Loucy (cell line): Measurements from ENCODE around the gene TCF7L2.

Source experiments
- H2AFZ ChIP-seq: fragments of 200-600 bp; sonication (generic); 2 replicates; pipeline ENCODE4 v1.6.0; 2016; ENCODE audit warnings: antibody characterized with exemption, mild to moderate bottlenecking, low read length, moderate library complexity
- H3F3A ChIP-seq: fragments of 200-600 bp; 2 replicates; pipeline ENCODE4 v1.6.0; 2016; ENCODE audit warnings: antibody characterized with exemption, low read depth, mild to moderate bottlenecking
- H3K27me3 ChIP-seq: fragments of 200-600 bp; sonication (generic); 2 replicates; pipeline ENCODE4 v1.6.1; 2014; ENCODE audit warnings: low read length, mild to moderate bottlenecking; ENCODE audit not compliant: insufficient read depth, poor library complexity, severe bottlenecking
- H3K36me3 ChIP-seq: fragments of 200-600 bp; sonication (generic); 2 replicates; pipeline ENCODE4 v1.6.1; 2016; ENCODE audit warnings: low read length; ENCODE audit not compliant: insufficient read depth
- H3K4me1 ChIP-seq: fragments of 200-600 bp; sonication (generic); 2 replicates; pipeline ENCODE4 v1.5.1; 2014; ENCODE audit warnings: low read length, mild to moderate bottlenecking; ENCODE audit not compliant: insufficient read depth, poor library complexity, severe bottlenecking
- H3K4me2 ChIP-seq: fragments of 200-600 bp; sonication (generic); 2 replicates; pipeline ENCODE4 v1.6.0; 2014; ENCODE audit warnings: antibody characterized with exemption, low read length, low read depth, mild to moderate bottlenecking; ENCODE audit not compliant: poor library complexity, severe bottlenecking
- H3K4me3 ChIP-seq: fragments of 200-600 bp; sonication (generic); 2 replicates; pipeline ENCODE4 v1.5.1; 2014; ENCODE audit warnings: low read length, mild to moderate bottlenecking, mixed read lengths; ENCODE audit not compliant: poor library complexity, severe bottlenecking
- H3K79me2 ChIP-seq: fragments of 200-600 bp; sonication (generic); 2 replicates; pipeline ENCODE4 v1.6.1; 2014; ENCODE audit warnings: low read length; ENCODE audit not compliant: insufficient read depth
- H3K9ac ChIP-seq: fragments of 200-600 bp; sonication (generic); 2 replicates; pipeline ENCODE4 v1.6.0; 2014; ENCODE audit warnings: mild to moderate bottlenecking, low read depth, low read length, moderate library complexity; ENCODE audit not compliant: poor library complexity, severe bottlenecking
- H3K9me2 ChIP-seq: fragments of 200-600 bp; sonication (generic); replicated peaks from 2 replicates; pipeline ENCODE4 v1.6.1; 2016; ENCODE audit warnings: low read depth, low read length, mixed read lengths
- H3K9me3 ChIP-seq: fragments of 200-600 bp; sonication (generic); 2 replicates; pipeline ENCODE4 v1.6.1; 2014; ENCODE audit warnings: mild to moderate bottlenecking, antibody characterized with exemption, low read length, low read depth; ENCODE audit not compliant: insufficient read depth
- H4K20me1 ChIP-seq: fragments of 200-600 bp; sonication (generic); 2 replicates; pipeline ENCODE4 v1.6.0; 2014; ENCODE audit warnings: antibody characterized with exemption, low read length, mild to moderate bottlenecking; ENCODE audit not compliant: insufficient read depth, poor library complexity, severe bottlenecking
- EZH2phosphoT487 ChIP-seq: fragments of 200-600 bp; IDR thresholded peaks from 2 replicates; pipeline ENCODE4 v1.6.1; 2018; ENCODE audit warnings: antibody characterized with exemption, mild to moderate bottlenecking, moderate library complexity, borderline replicate concordance
- TF ChIP-seq, protein P1 (sequence below): fragments of 200-600 bp; sonication (generic); conservative IDR thresholded peaks from 2 replicates; pipeline ENCODE4 v1.5.1; 2014; ENCODE audit warnings: mild to moderate bottlenecking, antibody characterized with exemption, low read length

Gene TCF7L2

DNA sequence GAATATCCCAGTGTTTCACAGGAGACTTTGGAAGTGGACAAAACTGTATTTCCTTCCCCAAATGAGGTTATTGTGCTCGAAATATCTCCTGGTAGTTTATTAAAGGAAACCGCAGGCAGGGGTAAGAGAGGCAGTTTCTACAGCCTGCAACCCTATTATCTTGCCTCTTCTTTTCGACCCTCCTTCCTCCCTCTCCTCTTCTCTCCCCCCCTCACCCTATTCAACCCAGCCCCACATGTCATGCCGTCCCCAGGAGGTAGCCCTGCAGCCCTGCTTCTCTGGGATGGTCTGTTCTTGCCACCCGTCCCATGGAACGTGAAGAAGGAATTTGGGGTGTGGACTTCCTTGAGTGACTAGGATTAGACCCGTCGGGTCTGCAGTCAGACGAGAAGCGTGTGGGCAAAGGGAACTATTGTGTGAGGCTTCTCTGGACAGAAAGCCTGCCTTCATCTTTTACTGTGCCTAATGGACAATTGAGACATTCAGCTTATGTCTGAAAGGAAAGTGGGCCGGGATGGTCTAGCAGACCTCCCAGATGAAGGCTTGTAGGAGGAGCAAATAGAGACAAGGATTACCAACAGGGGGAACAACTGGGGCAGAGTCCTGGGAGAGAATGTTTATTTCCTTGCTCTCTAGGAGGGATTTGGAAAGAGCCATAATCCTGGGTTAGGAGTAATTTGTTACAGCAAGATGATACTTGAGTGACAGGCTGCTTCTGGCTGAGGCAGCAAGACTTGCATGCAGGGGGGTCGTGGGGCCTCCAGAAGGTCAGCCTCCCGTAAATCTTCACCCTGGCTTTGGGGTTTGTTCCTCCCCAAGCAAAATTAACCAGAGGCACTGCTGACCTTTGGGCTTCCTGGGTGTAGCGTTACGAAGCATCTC is 77.8 kb downstream of the TCF7L2 start:
- no peaks in the 10 kb centered on the region for H3K36me3 ChIP-seq
- no peaks in the 10 kb centered on the region for H3K27me3 ChIP-seq
- H3K9ac ChIP-seq = peak overlapping the region; percentile 40
- peaks cover 26% of the 10 kb centered on the region for H3K79me2 ChIP-seq
- H3K9me2 ChIP-seq = no peaks in the 10 kb centered on the region
- H2AFZ ChIP-seq = no peak overlapping the region
- H3K9me3 ChIP-seq = no peaks in the 10 kb centered on the region
- H3K4me1 ChIP-seq = peaks cover 35% of the 10 kb centered on the region
- H4K20me1 ChIP-seq = peaks cover 4% of the 10 kb centered on the region
- H3K4me3 ChIP-seq = peak overlapping the region; percentile 42
- H3K4me2 ChIP-seq = peak overlapping the region; percentile 80
- no peaks in the 10 kb centered on the region for H3F3A ChIP-seq
- TF ChIP-seq EZH2phosphoT487 = no peak
- TF ChIP-seq, protein P1, sequence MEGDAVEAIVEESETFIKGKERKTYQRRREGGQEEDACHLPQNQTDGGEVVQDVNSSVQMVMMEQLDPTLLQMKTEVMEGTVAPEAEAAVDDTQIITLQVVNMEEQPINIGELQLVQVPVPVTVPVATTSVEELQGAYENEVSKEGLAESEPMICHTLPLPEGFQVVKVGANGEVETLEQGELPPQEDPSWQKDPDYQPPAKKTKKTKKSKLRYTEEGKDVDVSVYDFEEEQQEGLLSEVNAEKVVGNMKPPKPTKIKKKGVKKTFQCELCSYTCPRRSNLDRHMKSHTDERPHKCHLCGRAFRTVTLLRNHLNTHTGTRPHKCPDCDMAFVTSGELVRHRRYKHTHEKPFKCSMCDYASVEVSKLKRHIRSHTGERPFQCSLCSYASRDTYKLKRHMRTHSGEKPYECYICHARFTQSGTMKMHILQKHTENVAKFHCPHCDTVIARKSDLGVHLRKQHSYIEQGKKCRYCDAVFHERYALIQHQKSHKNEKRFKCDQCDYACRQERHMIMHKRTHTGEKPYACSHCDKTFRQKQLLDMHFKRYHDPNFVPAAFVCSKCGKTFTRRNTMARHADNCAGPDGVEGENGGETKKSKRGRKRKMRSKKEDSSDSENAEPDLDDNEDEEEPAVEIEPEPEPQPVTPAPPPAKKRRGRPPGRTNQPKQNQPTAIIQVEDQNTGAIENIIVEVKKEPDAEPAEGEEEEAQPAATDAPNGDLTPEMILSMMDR = no peak

DNA sequence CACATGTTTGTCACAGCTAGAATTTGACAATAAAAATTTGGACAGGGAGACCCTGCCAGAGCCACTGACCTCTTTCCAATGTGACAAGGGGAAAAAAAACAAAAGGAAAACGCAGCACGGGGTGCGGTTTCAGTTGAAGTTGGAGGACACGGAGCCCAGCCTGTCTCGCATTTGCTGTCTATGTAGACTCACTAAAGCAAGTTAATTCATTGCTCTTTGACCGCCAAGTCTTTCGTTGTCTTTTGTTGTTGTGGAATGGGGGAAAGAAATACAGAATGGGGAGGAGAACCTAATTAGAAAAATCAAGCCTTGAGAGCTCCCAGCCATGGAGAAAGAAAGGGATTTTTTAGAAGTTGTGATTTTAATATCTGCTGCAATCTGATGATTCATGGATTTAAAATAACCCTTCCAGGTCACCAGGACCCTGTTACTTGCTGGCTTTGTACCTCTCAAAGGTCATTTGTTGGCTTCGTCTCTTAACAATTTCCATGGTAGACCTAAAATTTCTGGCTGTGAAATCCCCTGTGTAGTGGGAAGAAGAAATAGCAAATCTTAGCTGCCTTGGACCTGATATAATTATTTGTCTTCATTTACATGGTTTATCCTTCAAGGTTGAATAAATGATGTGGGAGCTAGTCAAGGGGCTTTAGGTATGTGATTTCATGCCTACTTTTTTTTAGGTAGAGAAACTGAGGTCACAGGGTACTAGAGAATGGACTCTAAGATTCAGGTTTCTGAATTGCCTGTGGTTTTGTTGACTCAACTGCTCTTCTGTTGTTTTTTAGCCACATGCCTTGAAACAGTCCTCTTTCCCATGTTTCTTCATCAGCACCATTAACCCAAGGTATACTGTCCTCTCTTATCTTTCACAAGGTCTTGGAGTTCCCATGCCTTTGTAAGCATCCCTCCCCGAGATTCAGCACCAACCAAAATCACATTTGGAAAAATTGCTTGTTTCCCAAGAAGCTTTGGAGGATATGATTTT is 78.7 kb downstream of the TCF7L2 start:
- Histone ChIP-seq H3K36me3 (no peaks in the 10 kb centered on the region), H3K4me3 (no peak overlapping the region), H3K4me2 (peak overlapping the region; percentile 80), H3K79me2 (peaks cover 26% of the 10 kb centered on the region), H2AFZ (no peak overlapping the region), H4K20me1 (peaks cover 4% of the 10 kb centered on the region), H3K9ac (peak overlapping the region; percentile 40), H3K9me2 (no peaks in the 10 kb centered on the region), H3K4me1 (peaks cover 35% of the 10 kb centered on the region), H3F3A (no peaks in the 10 kb centered on the region), H3K27me3 (no peaks in the 10 kb centered on the region), H3K9me3 (no peaks in the 10 kb centered on the region)
- no peak for TF ChIP-seq EZH2phosphoT487
- TF ChIP-seq, protein P1 = no peak

DNA sequence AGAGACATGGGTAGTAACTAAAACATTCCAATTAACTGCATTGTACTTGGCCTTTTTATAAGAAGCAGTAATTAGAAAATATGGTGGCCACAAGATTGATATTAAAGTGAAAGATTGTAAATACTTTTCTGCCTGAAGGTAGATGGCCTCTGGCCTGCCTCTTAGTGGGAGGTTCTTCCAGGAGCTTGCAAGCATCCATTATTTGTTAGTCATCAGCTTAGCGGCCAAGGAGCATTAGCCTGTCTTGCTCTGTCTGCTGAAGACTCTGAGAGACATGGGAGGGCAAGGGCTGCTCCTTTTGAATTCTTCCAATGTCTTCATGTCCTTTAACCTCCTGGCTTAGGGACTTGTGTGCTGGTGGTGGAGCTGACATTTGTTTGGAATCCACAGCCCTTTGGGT is 80.4 kb downstream of the TCF7L2 start:
- Histone ChIP-seq H3K79me2 (peaks cover 22% of the 10 kb centered on the region), H3K27me3 (no peaks in the 10 kb centered on the region), H4K20me1 (peaks cover 4% of the 10 kb centered on the region), H3K9me2 (no peaks in the 10 kb centered on the region), H3K36me3 (no peaks in the 10 kb centered on the region), H3K4me1 (peaks cover 35% of the 10 kb centered on the region), H3K9ac (no peak overlapping the region), H3K4me2 (no peak overlapping the region), H3K9me3 (no peaks in the 10 kb centered on the region), H3K4me3 (no peak overlapping the region), H2AFZ (no peak overlapping the region), H3F3A (no peaks in the 10 kb centered on the region)
- TF ChIP-seq, protein P1 = no peak
- TF ChIP-seq EZH2phosphoT487 = no peak
